GM18508 (cell line): ENCODE results near the gene PODN.

ENCODE experiments used
- ATAC-seq: cut with Tn5 transposase; IDR thresholded peaks from one replicate; pipeline ENCODE4 v1.9.1; 2021; ENCODE audit warnings: moderate number of reproducible peaks; ENCODE audit not compliant: insufficient read depth, unreplicated experiment

Gene PODN

GRCh38 chr1:53050310-53050709, 11.7 kb upstream of the PODN start:
- no peak for ATAC-seq

- no peak for ATAC-seq
Measured at GRCh38 chr1:53051676-53052075, 10.3 kb upstream of the PODN start.

GRCh38 chr1:53057127-53057526, 4.9 kb upstream of the PODN start:
- ATAC-seq: no peak

GRCh38 chr1:53060579-53060978, 1.4 kb upstream of the PODN start:
- ATAC-seq: no peak

- ATAC-seq: no peak
Measured at GRCh38 chr1:53061123-53061858, 722 bp upstream of the PODN start.

- no peak for ATAC-seq
Measured at GRCh38 chr1:53062708-53063591, 937 bp downstream of the PODN start.

GRCh38 chr1:53063744-53064515, 1.9 kb downstream of the PODN start:
- no peak for ATAC-seq

- no peak for ATAC-seq
Measured at GRCh38 chr1:53065391-53065790, 3.4 kb downstream of the PODN start.

- ATAC-seq: no peak
Measured at GRCh38 chr1:53066488-53066887, 4.5 kb downstream of the PODN start.

GRCh38 chr1:53066891-53067738, 5.1 kb downstream of the PODN start:
- no peak for ATAC-seq

GRCh38 chr1:53067886-53068285, 5.9 kb downstream of the PODN start:
- no peak for ATAC-seq

GRCh38 chr1:53068314-53069099, 6.5 kb downstream of the PODN start:
- ATAC-seq: no peak

- ATAC-seq: no peak
Measured at GRCh38 chr1:53069265-53069662, 7.3 kb downstream of the PODN start.

GRCh38 chr1:53069663-53070327, 7.8 kb downstream of the PODN start:
- no peak for ATAC-seq

- no peak for ATAC-seq
Measured at GRCh38 chr1:53070621-53071020, 8.6 kb downstream of the PODN start.

GRCh38 chr1:53071167-53071865, 9.3 kb downstream of the PODN start:
- no peak for ATAC-seq

GRCh38 chr1:53071915-53072314, 9.9 kb downstream of the PODN start:
- no peak for ATAC-seq

- ATAC-seq: no peak
Measured at GRCh38 chr1:53073287-53073686, 11.3 kb downstream of the PODN start.
